GM23338 (cell line): ENCODE data around the gene MAPKBP1. TPM values are rescaled to one million over a fixed set of nuclear protein-coding genes. Genes with fewer than 3 reads are reported as not detected.

Experiments
- ATAC-seq: fragments of 200-7000 bp; cut with Tn5 transposase; 3 replicates; pipeline ENCODE4 v1.9.1; 2020
- DNase-seq: peaks from one replicate; pipeline ENCODE4 v3.0.0-alpha.2; 2015; ENCODE audit warnings: low spot score
- H2AFZ ChIP-seq: fragments of 200-600 bp; sonication (generic); 2 replicates; pipeline ENCODE4 v1.8.0; 2016; ENCODE audit warnings: antibody characterized with exemption, mild to moderate bottlenecking, moderate library complexity
- H3F3A ChIP-seq: fragments of 200-600 bp; sonication (generic); replicated peaks from 2 replicates; pipeline ENCODE4 v1.8.0; 2017; ENCODE audit warnings: antibody characterized with exemption, mixed run types, low read depth
- H3K27ac ChIP-seq: fragments of 200-600 bp; sonication (generic); 2 replicates; pipeline ENCODE4 v1.6.1; 2016; ENCODE audit warnings: low read depth
- H3K27me3 ChIP-seq: fragments of 200-600 bp; sonication (generic); 2 replicates; pipeline ENCODE4 v1.8.0; 2016; ENCODE audit warnings: mild to moderate bottlenecking, mixed run types, moderate library complexity; ENCODE audit not compliant: insufficient read depth
- H3K36me3 ChIP-seq: fragments of 200-600 bp; sonication (generic); 2 replicates; pipeline ENCODE4 v1.8.0; 2016; ENCODE audit warnings: mild to moderate bottlenecking; ENCODE audit not compliant: insufficient read depth
- H3K4me1 ChIP-seq: fragments of 200-600 bp; sonication (generic); 2 replicates; pipeline ENCODE4 v1.8.0; 2016; ENCODE audit warnings: mild to moderate bottlenecking, moderate library complexity; ENCODE audit not compliant: insufficient read depth
- H3K4me2 ChIP-seq: fragments of 200-600 bp; sonication (generic); 2 replicates; pipeline ENCODE4 v1.7.1; 2017; ENCODE audit warnings: mixed run types
- H3K4me3 ChIP-seq: fragments of 200-600 bp; sonication (generic); 2 replicates; pipeline ENCODE4 v1.6.1; 2016; ENCODE audit warnings: mixed run types
- H3K79me2 ChIP-seq: fragments of 200-600 bp; sonication (generic); replicated peaks from 2 replicates; pipeline ENCODE4 v1.8.0; 2017; ENCODE audit warnings: mild to moderate bottlenecking; ENCODE audit not compliant: insufficient read depth
- H3K9me2 ChIP-seq: fragments of 200-600 bp; sonication (generic); 2 replicates; pipeline ENCODE4 v1.8.0; 2017; ENCODE audit not compliant: insufficient read depth
- H4K20me1 ChIP-seq: fragments of 200-600 bp; sonication (generic); replicated peaks from 2 replicates; pipeline ENCODE4 v1.8.0; 2017; ENCODE audit warnings: mild to moderate bottlenecking; ENCODE audit not compliant: insufficient read depth
- H3K27ac Mint-ChIP-seq: 2 replicates; pipeline ENCODE4 v1.8.0; 2020; ENCODE audit warnings: inconsistent platforms, mild to moderate bottlenecking, moderate library complexity, mixed read lengths
- H3K27me3 Mint-ChIP-seq: 3 replicates; pipeline ENCODE4 v1.8.0; 2022; ENCODE audit warnings: low read depth, mild to moderate bottlenecking, moderate library complexity, mixed read lengths, inconsistent platforms; ENCODE audit not compliant: insufficient read depth, poor library complexity
- H3K36me3 Mint-ChIP-seq: 3 replicates; pipeline ENCODE4 v1.8.0; 2021; ENCODE audit warnings: low read depth, mild to moderate bottlenecking, inconsistent platforms, moderate library complexity, mixed read lengths
- H3K4me1 Mint-ChIP-seq: 3 replicates; pipeline ENCODE4 v1.8.0; 2020; ENCODE audit warnings: mild to moderate bottlenecking, inconsistent platforms, mixed read lengths
- H3K4me3 Mint-ChIP-seq: 3 replicates; pipeline ENCODE4 v1.8.0; 2021; ENCODE audit warnings: moderate library complexity, mild to moderate bottlenecking, inconsistent platforms, mixed read lengths
- H3K9me3 Mint-ChIP-seq: 3 replicates; pipeline ENCODE4 v1.8.0; 2020; ENCODE audit warnings: moderate library complexity, mild to moderate bottlenecking, inconsistent platforms, mixed read lengths
- CREB1 ChIP-seq: fragments of 250-450 bp; sonication (Bioruptor Pico); IDR thresholded peaks from 2 replicates; pipeline ENCODE4 v1.5.0; 2020; ENCODE audit warnings: low read depth, mild to moderate bottlenecking, moderate library complexity
- CTCF ChIP-seq, 2 experiments: fragments of 200-600 bp in 1 of 2; sonication (generic) in 1 of 2; conservative IDR thresholded peaks; 2 replicates each; pipeline versions ENCODE4 v1.5.1 to v1.6.1; 2016 to 2017; ENCODE audit warnings: antibody characterized with exemption in 2 of 2, low read depth in 2 of 2, mild to moderate bottlenecking in 2 of 2, moderate library complexity in 1 of 2
- ETS1 ChIP-seq: IDR thresholded peaks from 2 replicates; pipeline ENCODE4 v1.6.1; 2016; ENCODE audit warnings: antibody characterized with exemption
- EZH2 ChIP-seq: fragments of 200-600 bp; sonication (generic); IDR thresholded peaks from one replicate; pipeline ENCODE4 v1.8.0; 2017; ENCODE audit warnings: antibody characterized with exemption, mild to moderate bottlenecking, low read depth; ENCODE audit not compliant: unreplicated experiment
- EZH2phosphoT487 ChIP-seq: fragments of 200-600 bp; sonication (generic); IDR thresholded peaks from one replicate; pipeline ENCODE4 v1.8.1; 2018; ENCODE audit warnings: antibody characterized with exemption; ENCODE audit not compliant: unreplicated experiment
- JUNB ChIP-seq: IDR thresholded peaks from one replicate; pipeline ENCODE4 v1.6.1; 2016; ENCODE audit warnings: antibody characterized with exemption; ENCODE audit not compliant: unreplicated experiment
- NANOG ChIP-seq: IDR thresholded peaks from 2 replicates; pipeline ENCODE4 v1.6.1; 2016; ENCODE audit warnings: antibody characterized with exemption, borderline replicate concordance
- POLR2AphosphoS5 ChIP-seq: IDR thresholded peaks from 2 replicates; pipeline ENCODE4 v1.6.1; 2016; ENCODE audit warnings: antibody characterized with exemption, low read depth
- ZNF114 ChIP-seq: fragments of 250-450 bp; sonication (Bioruptor Pico); IDR thresholded peaks from 2 replicates; pipeline ENCODE4 v1.5.0; 2020; ENCODE audit warnings: mild to moderate bottlenecking, moderate library complexity
- ZNF462 ChIP-seq: fragments of 250-450 bp; sonication (Bioruptor Pico); IDR thresholded peaks from 2 replicates; pipeline ENCODE4 v1.5.0; 2020; ENCODE audit warnings: mild to moderate bottlenecking, moderate library complexity
- long read RNA-seq: library from polyadenylated mRNA; unstranded; transcript quantifications from one replicate; pipeline ENCODE4 v2.0.0, GENCODE V29; 2020; ENCODE audit not compliant: unreplicated experiment
- polyA plus RNA-seq: library from polyadenylated mRNA; unstranded; fragments of >200 nt; fragmentation: Nextera tagmentation; extraction: Ambion mirVana; gene quantifications from 2 replicates; pipeline ENCODE4 v1.2.1, GENCODE V29; 2016
- total RNA-seq: library from RNA; depleted of rRNA; stranded (reverse); fragments of >200 nt; shearing (Covaris generic); gene quantifications from 2 replicates; pipeline ENCODE4 v1.2.3, GENCODE V29; 2014; rRNA removed

Gene MAPKBP1
- total RNA-seq: 8.9 and 10.2 TPM in 2 replicates
- polyA plus RNA-seq: 1.9 and 2.7 TPM in 2 replicates
- long read RNA-seq: 0 reads

GRCh38 chr15:41774062-41774881 lies at the start of gene MAPKBP1:
MAPKBP1 (plus strand) TSS chr15:41774484; CDS start chr15:41775276, 792 bp downstream.
- DNase-seq: peak; percentile 100
- Histone ChIP-seq H3K27ac (peak within 1 kb of the TSS; percentile 95), H3K4me2 (peak within 1 kb of the TSS; percentile 92), H3K4me3 (peak within 1 kb of the TSS; percentile 80), H4K20me1 (no peaks in the 10 kb centered on the region; the same call in 1 of the 2 replicates), H3K9me2 (no peaks in the 10 kb centered on the region), H3K36me3 (no peaks in the 10 kb centered on the region), H2AFZ (peak within 1 kb of the TSS; percentile 45), H3K4me1 (peaks cover 27% of the 10 kb centered on the region), H3F3A (peaks cover 15% of the 10 kb centered on the region), H3K79me2 (peaks cover 8% of the 10 kb centered on the region), H3K27me3 (no peaks in the 10 kb centered on the region)
- ATAC-seq: peak; percentile 88
- H3K9me3 Mint-ChIP-seq: no peaks in the 10 kb centered on the region
- peak within 1 kb of the TSS; percentile 86 for H3K4me3 Mint-ChIP-seq
- peaks cover 2% of the 10 kb centered on the region for H3K27me3 Mint-ChIP-seq
- peaks cover 37% of the 10 kb centered on the region for H3K4me1 Mint-ChIP-seq
- TF ChIP-seq EZH2 (no peak), CREB1 (peak; percentile 61; the same call in 1 of the 2 replicates), JUNB (no peak), CTCF (conservative IDR thresholded peaks at IDR 0.05; ENCODE audit: low read depth in 2 of 2) (peak; percentile 67 to 89), POLR2AphosphoS5 (peak; percentile 62)
- H3K36me3 Mint-ChIP-seq: no peaks in the 10 kb centered on the region
- peak within 1 kb of the TSS; percentile 99 for H3K27ac Mint-ChIP-seq

GRCh38 chr15:41727143-41727542 lies 47.1 kb upstream of the MAPKBP1 start:
- Histone ChIP-seq H2AFZ (no peak overlapping the region), H3K9me2 (no peaks in the 10 kb centered on the region), H3K4me2 (no peak overlapping the region), H3K36me3 (no peaks in the 10 kb centered on the region), H3K79me2 (peaks cover 16% of the 10 kb centered on the region), H3F3A (no peaks in the 10 kb centered on the region), H4K20me1 (peaks cover 10% of the 10 kb centered on the region; the same call in 1 of the 2 replicates), H3K27ac (no peak overlapping the region), H3K4me3 (no peak overlapping the region), H3K4me1 (no peaks in the 10 kb centered on the region), H3K27me3 (no peaks in the 10 kb centered on the region)
- Mint-ChIP-seq H3K27me3 (peaks cover 2% of the 10 kb centered on the region), H3K4me3 (no peak overlapping the region), H3K36me3 (peaks cover 7% of the 10 kb centered on the region; the same call in 2 of the 3 replicates), H3K27ac (no peak overlapping the region), H3K9me3 (no peaks in the 10 kb centered on the region), H3K4me1 (no peaks in the 10 kb centered on the region; the same call in 2 of the 3 replicates)
- DNase-seq (no peak), ATAC-seq (no peak)
- TF ChIP-seq POLR2AphosphoS5 (no peak), ZNF114 (CRISPR knock-in tag) (no peak), ETS1 (no peak), EZH2phosphoT487 (no peak), NANOG (no peak), ZNF462 (CRISPR knock-in tag) (no peak)
